Esophagus squamous epithelium (tissue), 5 donors: ENCODE results near the gene POP7. TPM values are rescaled to one million over a fixed set of nuclear protein-coding genes. Genes with fewer than 3 reads are reported as not detected.

Experiments used
- DNase-seq: peaks from one replicate; lab custom pipeline; 2025; lab: John Stamatoyannopoulos, UW
- H3K27ac ChIP-seq, 4 donors: fragments of 200-600 bp; sonication (generic); one replicate each; pipeline ENCODE4 v1.5.1; 2016 to 2019; ENCODE audit warnings: mild to moderate bottlenecking in 1 of 4
- H3K27me3 ChIP-seq, 4 donors: fragments of 200-600 bp; sonication (generic); 1 replicate in 3 of 4; 2 replicates in 1 of 4; pipeline versions ENCODE4 v1.5.1 to v1.6.0; 2017 to 2021; ENCODE audit warnings: antibody characterized with exemption in 1 of 4
- H3K36me3 ChIP-seq, 3 donors: fragments of 200-600 bp; sonication (generic); one replicate each; pipeline ENCODE4 v1.5.1; 2016 to 2019
- H3K4me1 ChIP-seq, 3 donors: fragments of 200-600 bp; sonication (generic); one replicate each; pipeline ENCODE4 v1.5.1; 2017 to 2019
- H3K4me3 ChIP-seq, 4 donors: fragments of 200-600 bp; sonication (generic); 1 replicate in 3 of 4; 2 replicates in 1 of 4; pipeline ENCODE4 v1.5.1; 2016 to 2019; ENCODE audit warnings: mild to moderate bottlenecking in 2 of 4, moderate library complexity in 1 of 4
- H3K9me3 ChIP-seq, 3 donors: fragments of 200-600 bp; sonication (generic); one replicate each; pipeline ENCODE4 v1.5.1; 2016 to 2019
- POLR2A ChIP-seq, 4 donors: fragments of 450-650 bp; IDR thresholded peaks; one replicate each; pipeline ENCODE4 v1.6.1; 2017; ENCODE audit warnings: antibody characterized with exemption in 4 of 4, mild to moderate bottlenecking in 4 of 4, moderate library complexity in 3 of 4
- WGBS, 2 donors: methylation state at CpG; one replicate each; pipeline ENCODE4 v1.1.5; 2018; 5-methylcytosine and 5-hydroxymethylcytosine counted together
- intact Hi-C: fragments of 100-400 bp; cut with DNase I; formaldehyde crosslinking; loops from one replicate; pipeline ENCODE4 v1.15.0; 2022
- total RNA-seq, 4 donors: library from RNA; depleted of rRNA; stranded (reverse); fragments of >200 nt; gene quantifications; one replicate each; pipeline ENCODE4 v1.1.0, GENCODE V29; 2016
- TF ChIP-seq, protein P1 (sequence below), 6 experiments: fragments of 450-650 bp in 4 of 6; fragments of 200-600 bp in 2 of 6; sonication (generic) in 2 of 6; IDR thresholded peaks; one replicate each; pipeline ENCODE4 v1.5.1; 2016 to 2019; ENCODE audit warnings: antibody characterized with exemption in 6 of 6, mild to moderate bottlenecking in 4 of 6, moderate library complexity in 4 of 6
- donor health status: DM: yes; HTN: yes; CAD: no.

Gene POP7
- total RNA-seq, 4 donors from 2014 or later, result 28.0 to 36.7 (median 30.0) TPM

GRCh38 chr7:100670074-100670473 is 35.8 kb upstream of the POP7 start:
- Histone ChIP-seq H3K4me3 (no peak overlapping the region), H3K27me3 (no peaks in the 10 kb centered on the region), H3K9me3 (no peaks in the 10 kb centered on the region), H3K36me3 (no peaks in the 10 kb centered on the region), H3K27ac (no peak overlapping the region), H3K4me1 (peaks cover 3 to 7% (median 4%) of the 10 kb centered on the region in 3 donors)
- no peak for TF ChIP-seq POLR2A (IDR thresholded peaks at IDR 0.05)
- TF ChIP-seq, protein P1, sequence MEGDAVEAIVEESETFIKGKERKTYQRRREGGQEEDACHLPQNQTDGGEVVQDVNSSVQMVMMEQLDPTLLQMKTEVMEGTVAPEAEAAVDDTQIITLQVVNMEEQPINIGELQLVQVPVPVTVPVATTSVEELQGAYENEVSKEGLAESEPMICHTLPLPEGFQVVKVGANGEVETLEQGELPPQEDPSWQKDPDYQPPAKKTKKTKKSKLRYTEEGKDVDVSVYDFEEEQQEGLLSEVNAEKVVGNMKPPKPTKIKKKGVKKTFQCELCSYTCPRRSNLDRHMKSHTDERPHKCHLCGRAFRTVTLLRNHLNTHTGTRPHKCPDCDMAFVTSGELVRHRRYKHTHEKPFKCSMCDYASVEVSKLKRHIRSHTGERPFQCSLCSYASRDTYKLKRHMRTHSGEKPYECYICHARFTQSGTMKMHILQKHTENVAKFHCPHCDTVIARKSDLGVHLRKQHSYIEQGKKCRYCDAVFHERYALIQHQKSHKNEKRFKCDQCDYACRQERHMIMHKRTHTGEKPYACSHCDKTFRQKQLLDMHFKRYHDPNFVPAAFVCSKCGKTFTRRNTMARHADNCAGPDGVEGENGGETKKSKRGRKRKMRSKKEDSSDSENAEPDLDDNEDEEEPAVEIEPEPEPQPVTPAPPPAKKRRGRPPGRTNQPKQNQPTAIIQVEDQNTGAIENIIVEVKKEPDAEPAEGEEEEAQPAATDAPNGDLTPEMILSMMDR (IDR thresholded peaks at IDR 0.05), result no peak
- WGBS, 2 donors, result 54 to 56% methylated on average over 8 of the region's 8 CpGs
- intact Hi-C loops, result no loop called here
- DNase-seq, result no peak

DNA sequence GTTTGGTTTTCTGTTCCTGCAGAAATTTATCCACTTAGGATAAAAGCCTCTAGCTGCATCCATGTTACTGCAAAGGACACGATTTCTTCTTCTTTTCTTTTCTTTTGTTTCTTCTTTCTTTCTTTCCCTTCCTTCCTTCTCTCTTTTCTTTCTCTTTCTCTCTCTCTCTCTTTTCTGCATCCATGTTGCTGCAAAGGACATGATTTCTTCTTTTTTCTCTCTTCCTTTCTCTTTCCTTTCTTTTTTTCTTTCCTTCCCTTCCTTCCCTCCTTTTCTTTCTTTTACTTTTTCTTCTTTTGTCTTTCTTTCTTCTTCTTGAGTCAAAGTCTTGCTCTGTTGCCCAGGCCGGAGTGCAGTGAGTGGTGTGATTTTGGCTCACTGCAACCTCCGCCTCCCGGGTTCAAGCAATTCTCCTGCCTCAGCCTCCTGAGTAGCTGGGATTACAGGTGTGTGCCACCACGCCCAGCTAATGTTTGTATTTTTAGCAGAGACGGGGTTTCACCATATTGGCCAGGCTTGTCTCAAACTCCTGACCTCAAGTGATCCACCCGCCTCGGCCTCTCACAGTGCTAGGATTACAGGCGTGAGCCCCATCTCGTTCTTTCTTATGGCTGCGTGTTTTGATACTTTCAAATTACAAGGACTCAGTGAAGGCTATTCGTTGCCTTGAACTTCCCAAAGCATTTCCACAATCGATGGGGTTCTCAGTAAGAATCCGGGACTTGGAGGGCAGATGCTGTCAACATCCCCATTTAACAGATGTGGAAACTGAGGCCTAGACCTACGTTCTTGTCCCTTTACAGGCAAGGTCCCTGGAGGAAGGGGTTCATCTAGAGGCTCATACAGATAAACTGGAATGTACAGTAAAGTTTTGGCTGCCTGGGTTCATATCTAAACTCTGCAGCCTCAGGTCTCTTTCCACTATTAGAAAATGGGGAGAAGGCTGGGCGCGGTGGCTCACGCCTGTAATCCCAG is 34.3 kb upstream of the POP7 start:
- Histone ChIP-seq H3K9me3 (no peaks in the 10 kb centered on the region), H3K27me3 (no peaks in the 10 kb centered on the region), H3K27ac (no peak overlapping the region), H3K36me3 (peaks cover 0 to 6% (median 2%) of the 10 kb centered on the region in 3 donors), H3K4me3 (no peak overlapping the region), H3K4me1 (peaks cover 9 to 23% (median 12%) of the 10 kb centered on the region in 3 donors)
- DNase-seq, result no peak
- WGBS, 2 donors, result 84 to 88% methylated on average over 9 to 15 of the region's 18 CpGs
- intact Hi-C loops, result no loop called here
- TF ChIP-seq, protein P1 (IDR thresholded peaks at IDR 0.05), result no peak
- TF ChIP-seq POLR2A (IDR thresholded peaks at IDR 0.05), result no peak

DNA sequence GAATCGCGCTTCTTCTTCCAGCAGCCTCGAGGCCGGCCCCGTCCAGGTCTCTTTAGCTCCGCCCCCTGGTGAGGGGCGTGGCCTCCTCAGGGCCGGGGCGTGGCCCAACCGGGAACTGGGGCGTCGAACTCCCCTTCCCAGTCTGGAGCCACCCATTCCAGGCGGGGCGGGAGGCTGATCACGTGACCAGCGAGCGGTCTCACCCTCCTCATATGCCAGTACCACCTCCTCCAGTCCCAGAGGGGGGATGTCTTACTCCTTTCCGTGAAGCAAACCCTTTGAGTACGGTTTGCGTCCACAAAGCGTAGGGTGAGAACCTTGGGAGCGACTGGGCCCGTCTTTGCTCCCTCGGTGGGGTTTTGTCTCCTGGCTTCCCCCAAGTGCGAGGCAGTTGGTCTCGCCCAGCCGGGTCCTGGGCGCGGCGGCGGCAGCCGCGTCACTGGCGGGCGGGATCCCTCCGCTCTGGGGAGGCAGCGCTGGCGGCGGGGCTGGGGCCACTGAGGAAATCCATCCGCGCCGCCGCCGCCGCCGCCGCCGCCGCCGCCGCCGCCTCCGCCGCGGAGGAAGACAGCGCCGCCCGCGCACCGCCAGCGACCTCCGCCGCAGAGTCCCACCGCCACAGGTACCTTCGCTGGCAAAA is 32.5 kb upstream of the POP7 start, which contains the start of gene GNB2:
TSS of gene GNB2 (plus strand) at position 439 of the 640 bp plus-strand sequence. CDS start 2,526 bp downstream, outside the sequence.
- no peaks in the 10 kb centered on the region for H3K27me3 ChIP-seq
- peaks cover 14 to 23% (median 20%) of the 10 kb centered on the region in 3 donors for H3K36me3 ChIP-seq
- intact Hi-C loops, result no loop called here
- H3K9me3 ChIP-seq, result no peaks in the 10 kb centered on the region
- peak within 1 kb of the TSS; percentile 70 to 99 (median 98) for H3K4me3 ChIP-seq
- no CpG with 5 or more reads among the region's 65 CpGs for WGBS, 2 donors
- H3K4me1 ChIP-seq, result peaks cover 9 to 40% (median 12%) of the 10 kb centered on the region in 3 donors
- DNase-seq, result peak; percentile 92
- H3K27ac ChIP-seq, result peak within 1 kb of the TSS; percentile 96 to 100 (median 99)
- TF ChIP-seq, protein P1 (IDR thresholded peaks at IDR 0.05), result peak in 2 of 6 experiments; percentile 6 to 12
- TF ChIP-seq POLR2A (IDR thresholded peaks at IDR 0.05), result peak in 3 of 4 donors; percentile 72 to 86 (median 75)

GRCh38 chr7:100673942-100674410 is 31.9 kb upstream of the POP7 start:
- TF ChIP-seq, protein P1 (IDR thresholded peaks at IDR 0.05), result no peak
- peak in 1 of 4 donors; percentile 3 for TF ChIP-seq POLR2A (IDR thresholded peaks at IDR 0.05)
- Histone ChIP-seq H3K4me1 (peaks cover 9 to 45% (median 12%) of the 10 kb centered on the region in 3 donors), H3K9me3 (no peaks in the 10 kb centered on the region), H3K36me3 (peaks cover 20 to 29% (median 26%) of the 10 kb centered on the region in 3 donors), H3K27me3 (no peaks in the 10 kb centered on the region), H3K4me3 (peak overlapping the region; percentile 70 to 99 (median 98)), H3K27ac (peak overlapping the region; percentile 96 to 100 (median 99))
- no peak for DNase-seq
- WGBS, 2 donors, result 0% methylated on average over 2 to 14 of the region's 34 CpGs
- intact Hi-C loops, result no loop called here
